ENCODE measurements around the gene HMGN1. TPM values are rescaled to one million over a fixed set of nuclear protein-coding genes. Genes with fewer than 3 reads are reported as not detected.

HMGN1 gene
- polyA plus RNA-seq, 1 donor (not counting 4 experiments of a cell fraction or from before 2014, with no cell fraction given) = 245 TPM

DNA sequence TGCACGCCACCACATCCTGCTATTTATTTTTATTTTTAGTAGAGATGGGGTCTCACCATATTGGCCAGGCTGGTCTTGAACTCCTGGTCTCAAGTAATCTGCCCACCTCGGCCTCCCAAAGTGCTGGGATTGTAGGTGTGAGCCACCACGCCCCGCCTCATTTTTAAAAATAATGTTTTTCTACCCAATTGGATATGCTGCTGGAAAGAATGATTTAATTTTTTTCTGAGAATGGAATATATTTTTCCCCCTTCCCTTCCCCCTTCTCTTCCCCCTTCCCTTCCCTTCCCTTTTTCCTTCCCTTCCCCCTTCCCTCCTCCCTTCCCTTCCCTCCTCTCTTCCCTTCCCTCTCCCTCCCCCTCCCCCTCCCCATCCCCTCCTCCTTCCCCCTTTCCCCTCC lies 17.7 kb upstream of the HMGN1 start:
- H3K79me2 ChIP-seq (ENCODE audit: control insufficient read depth, insufficient read depth, low read length) = no peaks in the 10 kb centered on the region
- no peaks in the 10 kb centered on the region for H3K27me3 ChIP-seq (ENCODE audit: control insufficient read depth, extremely low read depth, insufficient read depth, low read length)
- no peaks in the 10 kb centered on the region for H3K36me3 ChIP-seq (ENCODE audit: control insufficient read depth in 2 of 2, extremely low read depth in 1 of 2, insufficient read depth in 2 of 2, low read length in 2 of 2)
- no peaks in the 10 kb centered on the region for H3K4me1 ChIP-seq (ENCODE audit: control insufficient read depth, extremely low read depth, insufficient read depth, low read length)
- no peak overlapping the region for H3K9ac ChIP-seq (ENCODE audit: control insufficient read depth, extremely low read depth, insufficient read depth, low read length)
- no peaks in the 10 kb centered on the region for H3K9me1 ChIP-seq (ENCODE audit: control insufficient read depth, extremely low read depth, insufficient read depth, low read length)
- H3K4me2 ChIP-seq (ENCODE audit: control insufficient read depth, extremely low read depth, insufficient read depth, low read depth, low read length) = no peak overlapping the region
- no peak overlapping the region for H3K27ac ChIP-seq (ENCODE audit: control insufficient read depth, insufficient read depth, low read length)
- no peak overlapping the region for H2AFZ ChIP-seq (ENCODE audit: control insufficient read depth, low read length)
- H3K9me3 ChIP-seq (ENCODE audit: control insufficient read depth, low read depth, low read length) = no peaks in the 10 kb centered on the region
- dilution Hi-C loops (cut with MboI; ENCODE audit: extremely low pct_ligation_motif_present, low sequenced_read_pairs) = no loop called here
- no peaks in the 10 kb centered on the region for H4K20me1 ChIP-seq (ENCODE audit: control insufficient read depth, extremely low read depth, insufficient read depth, low read length)
- FAIRE-seq = no peak
- TF ChIP-seq, protein P1, sequence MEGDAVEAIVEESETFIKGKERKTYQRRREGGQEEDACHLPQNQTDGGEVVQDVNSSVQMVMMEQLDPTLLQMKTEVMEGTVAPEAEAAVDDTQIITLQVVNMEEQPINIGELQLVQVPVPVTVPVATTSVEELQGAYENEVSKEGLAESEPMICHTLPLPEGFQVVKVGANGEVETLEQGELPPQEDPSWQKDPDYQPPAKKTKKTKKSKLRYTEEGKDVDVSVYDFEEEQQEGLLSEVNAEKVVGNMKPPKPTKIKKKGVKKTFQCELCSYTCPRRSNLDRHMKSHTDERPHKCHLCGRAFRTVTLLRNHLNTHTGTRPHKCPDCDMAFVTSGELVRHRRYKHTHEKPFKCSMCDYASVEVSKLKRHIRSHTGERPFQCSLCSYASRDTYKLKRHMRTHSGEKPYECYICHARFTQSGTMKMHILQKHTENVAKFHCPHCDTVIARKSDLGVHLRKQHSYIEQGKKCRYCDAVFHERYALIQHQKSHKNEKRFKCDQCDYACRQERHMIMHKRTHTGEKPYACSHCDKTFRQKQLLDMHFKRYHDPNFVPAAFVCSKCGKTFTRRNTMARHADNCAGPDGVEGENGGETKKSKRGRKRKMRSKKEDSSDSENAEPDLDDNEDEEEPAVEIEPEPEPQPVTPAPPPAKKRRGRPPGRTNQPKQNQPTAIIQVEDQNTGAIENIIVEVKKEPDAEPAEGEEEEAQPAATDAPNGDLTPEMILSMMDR (optimal IDR thresholded peaks at IDR 0.05 in 1 of 3, IDR thresholded peaks at IDR 0.05 in 1 of 3, conservative IDR thresholded peaks at IDR 0.05 in 1 of 3; ENCODE audit: extremely low read depth in 1 of 3, insufficient read depth in 2 of 3, low read length in 3 of 3) = no peak
- TF ChIP-seq EZH2 (IDR thresholded peaks at IDR 0.05; ENCODE audit: low read length) = no peak
- no peak overlapping the region for H3K4me3 ChIP-seq (ENCODE audit: control insufficient read depth in 2 of 3, extremely low read depth in 1 of 3, insufficient read depth in 2 of 3, low read depth in 1 of 3, low read length in 3 of 3)
- DNase-seq (ENCODE audit: low read depth, low spot score) = no peak

DNA sequence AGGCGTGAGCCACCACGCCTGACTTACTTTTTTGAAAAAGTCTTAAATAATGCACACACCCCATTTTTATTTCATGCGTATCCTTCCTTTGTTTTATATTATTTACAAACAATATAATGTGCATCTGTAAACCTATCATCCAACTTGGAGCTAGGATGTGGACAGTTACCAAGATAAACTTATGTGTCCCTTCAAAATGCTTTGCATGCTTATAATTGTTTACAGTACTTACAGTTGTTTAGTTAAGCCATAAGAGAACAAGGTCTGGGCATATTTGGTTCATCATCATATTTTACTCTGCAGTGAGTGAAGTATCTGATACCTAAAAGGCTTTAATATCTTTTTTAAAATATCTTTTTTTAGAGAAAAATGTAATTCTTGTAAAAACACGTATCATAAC lies 16.1 kb upstream of the HMGN1 start:
- Histone ChIP-seq H3K27me3 (ENCODE audit: control insufficient read depth, extremely low read depth, insufficient read depth, low read length) (no peaks in the 10 kb centered on the region), H3K9me1 (ENCODE audit: control insufficient read depth, extremely low read depth, insufficient read depth, low read length) (no peaks in the 10 kb centered on the region), H3K4me3 (ENCODE audit: control insufficient read depth in 2 of 3, extremely low read depth in 1 of 3, insufficient read depth in 2 of 3, low read depth in 1 of 3, low read length in 3 of 3) (no peak overlapping the region), H3K36me3 (ENCODE audit: control insufficient read depth in 2 of 2, extremely low read depth in 1 of 2, insufficient read depth in 2 of 2, low read length in 2 of 2) (no peaks in the 10 kb centered on the region), H3K4me2 (ENCODE audit: control insufficient read depth, extremely low read depth, insufficient read depth, low read depth, low read length) (no peak overlapping the region), H3K4me1 (ENCODE audit: control insufficient read depth, extremely low read depth, insufficient read depth, low read length) (no peaks in the 10 kb centered on the region), H3K27ac (ENCODE audit: control insufficient read depth, insufficient read depth, low read length) (no peak overlapping the region), H4K20me1 (ENCODE audit: control insufficient read depth, extremely low read depth, insufficient read depth, low read length) (no peaks in the 10 kb centered on the region), H3K9ac (ENCODE audit: control insufficient read depth, extremely low read depth, insufficient read depth, low read length) (no peak overlapping the region), H3K79me2 (ENCODE audit: control insufficient read depth, insufficient read depth, low read length) (no peaks in the 10 kb centered on the region), H3K9me3 (ENCODE audit: control insufficient read depth, low read depth, low read length) (no peaks in the 10 kb centered on the region), H2AFZ (ENCODE audit: control insufficient read depth, low read length) (no peak overlapping the region)
- FAIRE-seq = no peak
- DNase-seq (ENCODE audit: low read depth, low spot score) = no peak
- no peak for TF ChIP-seq EZH2 (IDR thresholded peaks at IDR 0.05; ENCODE audit: low read length)
- TF ChIP-seq, protein P1 (optimal IDR thresholded peaks at IDR 0.05 in 1 of 3, IDR thresholded peaks at IDR 0.05 in 1 of 3, conservative IDR thresholded peaks at IDR 0.05 in 1 of 3; ENCODE audit: extremely low read depth in 1 of 3, insufficient read depth in 2 of 3, low read length in 3 of 3) = no peak
- dilution Hi-C loops (cut with MboI; ENCODE audit: extremely low pct_ligation_motif_present, low sequenced_read_pairs) = no loop called here
